Adrenal gland (tissue), 12 donors: ENCODE measurements around the gene SSBP2. TPM values are rescaled to one million over a fixed set of nuclear protein-coding genes. Genes with fewer than 3 reads are reported as not detected.

Experiments used
- DNase-seq, 7 donors: peaks; one replicate each; pipeline ENCODE4 v3.0.0-alpha.2; 2019 to 2020
- H3K27ac ChIP-seq, 5 donors: fragments of 200-600 bp; sonication (generic) in 4 of 5; 1 replicate in 3 of 5; 2 replicates in 2 of 5; pipeline versions ENCODE4 v1.5.1 to v1.8.0; 2016 to 2020; ENCODE audit warnings: mild to moderate bottlenecking in 1 of 5
- H3K27me3 ChIP-seq: fragments of 200-600 bp; 2 replicates; pipeline ENCODE4 v1.8.0; 2021
- H3K36me3 ChIP-seq, 2 donors: fragments of 200-600 bp; replicated peaks in 1 of 2; 1 replicate in 1 of 2; 2 replicates in 1 of 2; pipeline versions ENCODE4 v1.5.1 to v1.8.0; 2018 to 2022
- H3K4me1 ChIP-seq, 2 donors: fragments of 200-600 bp; replicated peaks in 1 of 2; 1 replicate in 1 of 2; 2 replicates in 1 of 2; pipeline versions ENCODE4 v1.5.1 to v1.8.0; 2018 to 2021
- H3K4me3 ChIP-seq, 4 donors: fragments of 200-600 bp; sonication (generic) in 3 of 4; one replicate each; pipeline ENCODE4 v1.5.1; 2016 to 2018
- H3K9me3 ChIP-seq, 3 donors: fragments of 200-600 bp; sonication (generic) in 1 of 3; replicated peaks in 1 of 3; 1 replicate in 2 of 3; 2 replicates in 1 of 3; pipeline versions ENCODE4 v1.5.1 to v1.8.0; 2016 to 2021
- CTCF ChIP-seq, 6 experiments: fragments of 450-650 bp in 4 of 6; fragments of 200-600 bp in 2 of 6; sonication (generic) in 1 of 6; IDR thresholded peaks; 1 replicate in 5 of 6; 2 replicates in 1 of 6; pipeline versions ENCODE4 v1.5.1 to v1.8.0; 2016 to 2021; ENCODE audit warnings: antibody characterized with exemption in 6 of 6, mild to moderate bottlenecking in 2 of 6, moderate library complexity in 1 of 6
- POLR2A ChIP-seq, 2 donors: fragments of 450-650 bp; IDR thresholded peaks; one replicate each; pipeline ENCODE4 v1.6.1; 2017; ENCODE audit warnings: antibody characterized with exemption in 2 of 2, mild to moderate bottlenecking in 2 of 2, moderate library complexity in 1 of 2
- WGBS, 4 donors: extraction: QIAGEN DNeasy Blood & Tissue Kit in 2 of 4; methylation state at CpG; one replicate each; pipeline versions ENCODE4 v1.1.5 to v1.1.7; 2013 to 2017; 5-methylcytosine and 5-hydroxymethylcytosine counted together
- intact Hi-C, 2 donors: fragments of 100-400 bp; cut with DNase I; formaldehyde crosslinking; loops; one replicate each; pipeline versions ENCODE4 v1.14.1 to v1.15.0; 2022 to 2023
- polyA plus RNA-seq, 3 donors: library from polyadenylated mRNA; stranded (reverse); fragments of 200-250 nt in 2 of 3; fragments of 350-450 nt in 1 of 3; fragmentation: Illumina TruSeq in 1 of 3; extraction: RNeasy Lipid Tissue Mini Kit (QIAGEN cat#74804) in 1 of 3; gene quantifications; one replicate each; pipeline ENCODE4 v1.2.3, GENCODE V29; 2013 to 2014
- total RNA-seq, 9 donors: library from RNA; depleted of rRNA in 4 of 9; stranded (reverse); fragments of >200 nt in 4 of 9; fragments of 120-200 nt in 1 of 9; fragmentation: NEBNext Ultra II Directional in 1 of 9; extraction: Animal tissue kit (Norgen Biotek cat#: 25700) in 1 of 9; gene quantifications; one replicate each; pipeline versions ENCODE4 v1.1.0 to v1.2.4, GENCODE V29; 2013 to 2023
- donor health status: healthy with polysubstance abuse.
- donor health status: Bipolar disorder and iron deficiency.
- donor health status: DM: yes; HTN: yes; CAD: no.
- donor health status: DM: no; HTN: no; CAD: no.
- donor health status: DM: no; HTN: no; CAD: no.
- donor health status: DM: yes; HTN: yes; CAD: no.

Gene SSBP2
- total and polyA plus RNA-seq, 12 donors, result 16.2 to 424 (median 25.4) TPM

DNA sequence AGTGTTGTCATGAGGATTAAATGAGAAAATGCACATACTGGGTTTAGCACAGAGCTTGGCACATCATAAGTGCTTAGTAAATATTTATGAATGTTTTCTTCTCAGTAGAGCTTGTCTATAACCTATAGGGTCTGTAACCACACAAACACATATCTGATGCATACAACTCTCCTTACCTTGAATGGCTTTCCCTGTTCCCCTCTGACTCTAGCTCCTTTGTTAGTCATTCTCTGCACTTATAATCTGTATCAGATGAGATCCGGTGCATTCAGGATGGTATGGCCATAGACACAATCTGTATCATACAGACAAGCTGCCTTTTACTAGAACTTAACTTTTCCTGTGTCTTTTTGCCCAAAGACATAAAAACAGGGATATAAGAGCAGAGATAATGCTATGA, 11.1 kb upstream of the SSBP2 start:
- TF ChIP-seq POLR2A (IDR thresholded peaks at IDR 0.05) (no peak), CTCF (IDR thresholded peaks at IDR 0.05) (no peak)
- no peak for DNase-seq
- Histone ChIP-seq H3K4me3 (no peak overlapping the region), H3K27ac (no peak overlapping the region), H3K36me3 (no peaks in the 10 kb centered on the region), H3K4me1 (peaks cover 0 to 9% of the 10 kb centered on the region in 2 donors), H3K27me3 (no peaks in the 10 kb centered on the region), H3K9me3 (no peaks in the 10 kb centered on the region)
- WGBS, 4 donors, result 92 to 100% (median 99%) methylated on average over 1 of the region's 1 CpG
- intact Hi-C loops, result no loop called here

- no peaks in the 10 kb centered on the region for H3K9me3 ChIP-seq
- H3K36me3 ChIP-seq, result no peaks in the 10 kb centered on the region
- peak overlapping the region in 1 of 5 donors; percentile 33 for H3K27ac ChIP-seq
- no peaks in the 10 kb centered on the region for H3K27me3 ChIP-seq
- WGBS, 4 donors, result 61 to 73% (median 67%) methylated on average over 2 of the region's 2 CpGs
- H3K4me3 ChIP-seq, result no peak overlapping the region
- DNase-seq, result no peak
- H3K4me1 ChIP-seq, result peaks cover 0 to 9% of the 10 kb centered on the region in 2 donors
- TF ChIP-seq POLR2A (IDR thresholded peaks at IDR 0.05) (no peak), CTCF (IDR thresholded peaks at IDR 0.05) (no peak)
- intact Hi-C loops, result no loop called here
These were observed 10.4 kb upstream of the SSBP2 start for GRCh38 chr5:81761270-81761669.

- no peak overlapping the region for H3K4me3 ChIP-seq
- H3K4me1 ChIP-seq, result peaks cover 3 to 17% of the 10 kb centered on the region in 2 donors
- DNase-seq, result no peak
- 73 to 77% (median 74%) methylated on average over 4 of the region's 4 CpGs for WGBS, 4 donors
- TF ChIP-seq CTCF (IDR thresholded peaks at IDR 0.05) (no peak), POLR2A (IDR thresholded peaks at IDR 0.05) (no peak)
- no peaks in the 10 kb centered on the region for H3K27me3 ChIP-seq
- H3K9me3 ChIP-seq, result no peaks in the 10 kb centered on the region
- intact Hi-C loops, result no loop called here
- no peaks in the 10 kb centered on the region for H3K36me3 ChIP-seq
- peak overlapping the region in 2 of 5 donors; percentile 1 to 32 for H3K27ac ChIP-seq
These were observed 9.6 kb upstream of the SSBP2 start for GRCh38 chr5:81760521-81760920.

- Histone ChIP-seq H3K9me3 (no peaks in the 10 kb centered on the region), H3K4me3 (no peak overlapping the region), H3K4me1 (peaks cover 5 to 26% of the 10 kb centered on the region in 2 donors), H3K27me3 (no peaks in the 10 kb centered on the region), H3K27ac (peak overlapping the region in 2 of 5 donors; percentile 24 to 42), H3K36me3 (no peaks in the 10 kb centered on the region)
- 49 to 61% (median 56%) methylated on average over 6 of the region's 6 CpGs for WGBS, 4 donors
- intact Hi-C loops, result loop anchor here in 1 of 2 donors (10.0 kb wide), 1 partner anchor 255 kb away; no protein-coding TSS in a partner anchor
- DNase-seq, result no peak
- TF ChIP-seq POLR2A (IDR thresholded peaks at IDR 0.05) (no peak), CTCF (IDR thresholded peaks at IDR 0.05) (no peak)
These were observed 8.7 kb upstream of the SSBP2 start for GRCh38 chr5:81759632-81760005.
